Activated T-helper 17 cell treated with anti-CD3 and anti-CD28 coated beads, Interleukin-2, amount 50 U/mL, for 72 hours (primary cell): Measurements from ENCODE around the gene SPAST. TPM values are rescaled to one million over a fixed set of nuclear protein-coding genes. Genes with fewer than 3 reads are reported as not detected.
A peak's percentile ranks its signal among the peaks of the same experiment; 100 is the strongest.
"Not testable (repeated sequence)": the region's sequence is repeated elsewhere in the genome, so short reads cannot be mapped to it uniquely, and the experiment has no call there.

ENCODE experiments used
- ATAC-seq: fragments of 150-1000 bp; cut with Tn5 transposase; replicated peaks from 2 replicates; pipeline ENCODE4 v1.10.0; 2021; ENCODE audit warnings: mild to moderate bottlenecking, moderate library complexity
- H3K27ac Mint-ChIP-seq: one replicate; pipeline ENCODE4 v1.8.0; 2022; ENCODE audit warnings: mixed read lengths
- H3K27me3 Mint-ChIP-seq: one replicate; pipeline ENCODE4 v1.8.0; 2022; ENCODE audit warnings: mixed read lengths
- H3K36me3 Mint-ChIP-seq: one replicate; pipeline ENCODE4 v1.8.0; 2022; ENCODE audit warnings: low read depth, mild to moderate bottlenecking, mixed read lengths
- H3K4me1 Mint-ChIP-seq: one replicate; pipeline ENCODE4 v1.8.0; 2022; ENCODE audit warnings: mixed read lengths
- H3K4me3 Mint-ChIP-seq: one replicate; pipeline ENCODE4 v1.8.0; 2022; ENCODE audit warnings: mild to moderate bottlenecking, mixed read lengths
- H3K9me3 Mint-ChIP-seq: one replicate; pipeline ENCODE4 v1.8.0; 2022; ENCODE audit warnings: mixed read lengths
- total RNA-seq, 2 donors: library from RNA; stranded (reverse); gene quantifications; one replicate each; pipeline ENCODE4 v1.2.3, GENCODE V29; 2022

Gene SPAST
- total RNA-seq, 2 donors from 2014 or later, result 12.5 to 19.6 TPM

DNA sequence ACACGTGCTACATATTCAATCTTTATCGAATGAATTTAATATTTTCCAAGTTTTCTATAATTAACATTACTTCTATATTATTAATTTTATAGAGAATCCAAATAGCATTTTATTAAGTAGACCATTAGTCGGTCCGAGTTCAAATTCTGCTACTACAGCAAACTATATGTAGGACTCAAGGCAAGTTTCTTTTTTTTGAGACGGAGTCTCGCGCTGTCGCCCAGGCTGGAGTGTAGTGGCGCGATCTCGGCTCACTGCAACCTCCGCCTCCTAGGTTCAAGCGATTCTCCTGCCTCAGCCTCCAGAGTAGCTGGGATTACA, 101.6 kb downstream of the SPAST start:
- Mint-ChIP-seq H3K4me1 (peaks cover 24% of the 10 kb centered on the region), H3K4me3 (peak overlapping the region; percentile 100)

GRCh38 chr2:32166115-32166574, 102.8 kb downstream of the SPAST start:
- peak; percentile 8 for ATAC-seq
- Mint-ChIP-seq H3K27me3 (no peaks in the 10 kb centered on the region), H3K4me1 (peaks cover 27% of the 10 kb centered on the region)

More for the DNA sequence above, 101.6 kb downstream of the SPAST start:
- Mint-ChIP-seq H3K27ac (peak overlapping the region; percentile 100), H3K36me3 (peaks cover 28% of the 10 kb centered on the region)
- ATAC-seq, result peak; percentile 40
- not testable (repeated sequence) for H3K9me3 Mint-ChIP-seq, H3K27me3 Mint-ChIP-seq

GRCh38 chr2:32168513-32168912, 105.2 kb downstream of the SPAST start:
- H3K36me3 Mint-ChIP-seq, result peaks cover 53% of the 10 kb centered on the region
- H3K4me1 Mint-ChIP-seq, result peaks cover 34% of the 10 kb centered on the region
- H3K27ac Mint-ChIP-seq, result no peak overlapping the region
- no peaks in the 10 kb centered on the region for H3K27me3 Mint-ChIP-seq
- no peak for ATAC-seq
- H3K4me3 Mint-ChIP-seq, result no peak overlapping the region
- H3K9me3 Mint-ChIP-seq, result no peaks in the 10 kb centered on the region

More at GRCh38 chr2:32166115-32166574, 102.8 kb downstream of the SPAST start:
- Mint-ChIP-seq H3K9me3 (no peaks in the 10 kb centered on the region), H3K27ac (peak overlapping the region; percentile 100), H3K36me3 (peaks cover 29% of the 10 kb centered on the region), H3K4me3 (peak overlapping the region; percentile 100)

DNA sequence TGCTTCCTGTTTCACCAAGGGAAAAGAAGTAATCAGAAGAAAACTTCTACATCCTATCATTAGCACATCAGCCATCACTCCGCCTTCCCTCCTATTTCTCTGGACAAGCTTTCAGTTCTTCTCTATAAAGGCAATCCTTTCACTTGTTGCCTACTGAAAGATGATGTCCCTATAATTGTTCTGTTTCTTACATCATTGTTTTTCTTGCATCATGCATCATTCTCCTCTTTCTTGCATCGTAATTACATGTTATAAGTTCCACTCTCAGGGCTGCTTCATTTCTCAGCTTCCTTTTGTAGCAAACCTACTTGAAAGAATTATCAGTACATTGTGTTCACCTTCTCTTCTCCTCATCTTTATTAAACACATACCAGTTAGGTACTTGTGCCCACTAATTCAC, 109.5 kb downstream of the SPAST start:
- Mint-ChIP-seq H3K36me3 (peaks cover 64% of the 10 kb centered on the region), H3K27ac (peak overlapping the region; percentile 2), H3K4me1 (peaks cover 21% of the 10 kb centered on the region), H3K9me3 (no peaks in the 10 kb centered on the region), H3K27me3 (no peaks in the 10 kb centered on the region), H3K4me3 (no peak overlapping the region)
- ATAC-seq, result no peak

- ATAC-seq, result no peak
- H3K4me3 Mint-ChIP-seq, result no peak overlapping the region
- no peaks in the 10 kb centered on the region for H3K4me1 Mint-ChIP-seq
- peaks cover 72% of the 10 kb centered on the region for H3K36me3 Mint-ChIP-seq
- H3K27me3 Mint-ChIP-seq, result no peaks in the 10 kb centered on the region
- H3K9me3 Mint-ChIP-seq, result no peaks in the 10 kb centered on the region
- no peak overlapping the region for H3K27ac Mint-ChIP-seq
Measured at GRCh38 chr2:32182667-32183066, 119.3 kb downstream of the SPAST start.

DNA sequence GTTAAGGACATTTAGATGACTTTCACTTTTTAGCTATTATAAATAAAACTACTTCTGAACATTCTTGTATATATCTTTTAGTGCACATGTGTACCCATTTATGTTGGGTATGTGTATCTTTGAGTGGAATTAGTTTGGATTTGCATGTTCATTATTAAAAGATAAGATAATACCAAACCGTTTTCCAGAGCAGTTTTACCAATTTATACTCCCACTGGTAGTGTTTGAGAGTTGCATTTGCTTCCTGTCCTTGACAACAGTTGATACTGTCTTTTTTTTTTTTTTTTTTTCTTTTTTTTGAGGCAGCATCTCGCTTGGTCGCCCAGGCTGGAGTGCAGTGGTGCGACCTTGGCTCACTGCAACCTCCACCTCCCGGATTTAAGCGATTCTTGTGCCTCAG, 125.7 kb downstream of the SPAST start:
- H3K27me3 Mint-ChIP-seq, result no peaks in the 10 kb centered on the region
- peaks cover 70% of the 10 kb centered on the region for H3K36me3 Mint-ChIP-seq
- no peaks in the 10 kb centered on the region for H3K9me3 Mint-ChIP-seq
- no peak for ATAC-seq
- H3K27ac Mint-ChIP-seq, result no peak overlapping the region
- no peak overlapping the region for H3K4me3 Mint-ChIP-seq
- peaks cover 5% of the 10 kb centered on the region for H3K4me1 Mint-ChIP-seq

DNA sequence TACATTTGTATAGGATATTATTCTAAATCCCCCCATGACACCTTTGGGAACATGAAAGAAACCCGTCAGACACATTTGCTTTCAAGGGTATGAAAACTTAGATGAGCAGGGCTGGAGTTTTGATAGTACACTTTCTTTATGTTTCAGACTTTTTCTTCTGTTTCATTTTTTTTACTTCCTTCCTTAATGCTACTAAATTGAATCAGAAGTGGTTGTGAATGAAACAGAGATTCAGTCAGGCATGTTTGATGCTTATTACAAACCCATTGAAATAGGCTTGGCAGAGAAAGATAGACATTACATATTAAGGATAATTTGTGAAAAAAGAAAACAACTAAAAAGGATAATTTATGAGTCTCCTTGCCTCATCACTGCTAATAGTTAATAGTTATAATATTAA, 129.1 kb downstream of the SPAST start:
- Mint-ChIP-seq H3K4me3 (no peak overlapping the region), H3K9me3 (no peaks in the 10 kb centered on the region), H3K27me3 (no peaks in the 10 kb centered on the region), H3K36me3 (peaks cover 60% of the 10 kb centered on the region), H3K27ac (peak overlapping the region; percentile 42), H3K4me1 (peaks cover 5% of the 10 kb centered on the region)
- ATAC-seq, result no peak

- no peak for ATAC-seq
- Mint-ChIP-seq H3K27me3 (no peaks in the 10 kb centered on the region), H3K4me1 (peaks cover 5% of the 10 kb centered on the region), H3K4me3 (no peak overlapping the region), H3K9me3 (no peaks in the 10 kb centered on the region), H3K36me3 (peaks cover 87% of the 10 kb centered on the region), H3K27ac (peak overlapping the region; percentile 5)
Measured at GRCh38 chr2:32200814-32201213, 137.5 kb downstream of the SPAST start.

DNA sequence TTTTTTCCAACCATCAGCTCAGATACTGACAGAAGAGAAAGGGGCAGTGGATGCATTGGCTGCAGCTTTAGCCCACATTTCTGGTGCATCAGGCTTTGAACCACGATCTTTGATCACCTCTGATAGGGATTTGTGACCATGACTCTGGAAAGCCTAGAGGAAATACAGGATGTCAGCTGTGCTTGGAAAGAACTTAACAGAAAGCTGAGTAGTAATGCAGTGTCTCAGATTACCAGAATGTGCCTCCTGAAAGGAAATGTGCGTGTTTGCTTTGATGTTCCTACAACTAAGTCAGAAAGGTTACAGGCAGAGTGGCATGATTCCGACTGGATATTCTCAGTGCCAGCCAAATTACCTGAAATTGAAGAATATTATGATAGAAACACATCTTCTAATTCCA, 140.1 kb downstream of the SPAST start:
- peaks cover 75% of the 10 kb centered on the region for H3K36me3 Mint-ChIP-seq
- not testable (repeated sequence) for H3K4me3 Mint-ChIP-seq, H3K4me1 Mint-ChIP-seq, ATAC-seq, H3K9me3 Mint-ChIP-seq, H3K27ac Mint-ChIP-seq, H3K27me3 Mint-ChIP-seq

Other genes starting within 250 kb of the SPAST start
- gene MEMO1, start 52.5 kb upstream of the SPAST start, total RNA-seq, result 10 to 100 TPM; 44.8 to 74.1 TPM
- gene DPY30, start 23.8 kb upstream of the SPAST start, total RNA-seq, result 10 to 100 TPM; 50.1 to 66.2 TPM
- gene SLC30A6, start 102.3 kb downstream of the SPAST start, total RNA-seq, result 10 to 100 TPM; 22.2 to 22.3 TPM
- under 1 TPM; 0.13 TPM for gene NLRC4, start 201.3 kb downstream of the SPAST start, total RNA-seq
- 10 to 100 TPM; 36.9 to 38.8 TPM for gene YIPF4, start 214.3 kb downstream of the SPAST start, total RNA-seq